CD14-positive monocyte (primary cell): ENCODE data around the gene RHOH. TPM values are rescaled to one million over a fixed set of nuclear protein-coding genes. Genes with fewer than 3 reads are reported as not detected.
A peak's percentile ranks its signal among the peaks of the same experiment; 100 is the strongest.
"Not testable (repeated sequence)": the region's sequence is repeated elsewhere in the genome, so short reads cannot be mapped to it uniquely, and the experiment has no call there.

Source experiments
- DNase-seq, 3 donors: peaks; one replicate each; pipeline ENCODE4 v3.0.0-alpha.2; 2011 to 2022
- H2AFZ ChIP-seq: 2 replicates; pipeline ENCODE4 v1.6.0; 2012; ENCODE audit warnings: mild to moderate bottlenecking, low read depth, low read length, inconsistent platforms; ENCODE audit not compliant: insufficient read depth, poor library complexity, severe bottlenecking
- H3K27ac ChIP-seq, 2 donors: 1 replicate in 1 of 2; 2 replicates in 1 of 2; pipeline ENCODE4 v1.5.1; 2012 to 2013; ENCODE audit warnings: low read length in 2 of 2, control low read depth in 1 of 2, inconsistent platforms in 1 of 2, low read depth in 1 of 2, mild to moderate bottlenecking in 1 of 2
- H3K27me3 ChIP-seq, 2 donors: one replicate each; pipeline versions ENCODE4 v1.6.0 to v1.6.1; 2011 to 2013; ENCODE audit warnings: low read length in 2 of 2; ENCODE audit not compliant: control insufficient read depth in 2 of 2, insufficient read depth in 2 of 2
- H3K36me3 ChIP-seq, 2 donors: replicated peaks in 1 of 2; 1 replicate in 1 of 2; 2 replicates in 1 of 2; pipeline versions ENCODE4 v1.5.1 to v1.6.1; 2012 to 2013; ENCODE audit warnings: low read length in 2 of 2, control low read depth in 1 of 2, inconsistent platforms in 1 of 2, mild to moderate bottlenecking in 1 of 2; ENCODE audit not compliant: insufficient read depth in 2 of 2, control insufficient read depth in 1 of 2
- H3K4me1 ChIP-seq, 2 donors: 1 replicate in 1 of 2; 2 replicates in 1 of 2; pipeline versions ENCODE4 v1.5.1 to v1.6.1; 2012 to 2013; ENCODE audit warnings: low read length in 2 of 2, control low read depth in 1 of 2, inconsistent platforms in 1 of 2, mild to moderate bottlenecking in 1 of 2, moderate library complexity in 1 of 2; ENCODE audit not compliant: insufficient read depth in 2 of 2, control insufficient read depth in 1 of 2
- H3K4me2 ChIP-seq: replicated peaks from 2 replicates; pipeline ENCODE3; 2012; ENCODE audit warnings: low read length, moderate library complexity, mild to moderate bottlenecking; ENCODE audit not compliant: poor library complexity, severe bottlenecking; ENCODE audit errors: extremely low read depth
- H3K4me3 ChIP-seq, 3 experiments: fragments of 200-600 bp in 1 of 3; sonication (generic) in 1 of 3; replicated peaks in 1 of 3; 1 replicate in 2 of 3; 2 replicates in 1 of 3; pipeline ENCODE4 v1.5.1; 2011 to 2013; ENCODE audit warnings: low read length in 3 of 3, mild to moderate bottlenecking in 3 of 3, control low read depth in 2 of 3, low read depth in 2 of 3, inconsistent platforms in 1 of 3, moderate library complexity in 1 of 3
- H3K79me2 ChIP-seq: 2 replicates; pipeline ENCODE4 v1.6.0; 2012; ENCODE audit warnings: mild to moderate bottlenecking, control low read depth, inconsistent platforms, low read length, moderate library complexity; ENCODE audit not compliant: insufficient read depth
- H3K9ac ChIP-seq: 2 replicates; pipeline ENCODE4 v1.6.0; 2017; ENCODE audit warnings: low read length, mild to moderate bottlenecking; ENCODE audit not compliant: insufficient read depth, poor library complexity, severe bottlenecking
- H3K9me3 ChIP-seq, 2 donors: replicated peaks in 1 of 2; 1 replicate in 1 of 2; 2 replicates in 1 of 2; pipeline versions ENCODE4 v1.5.1 to v1.6.1; 2012 to 2013; ENCODE audit warnings: low read length in 2 of 2, control low read depth in 1 of 2; ENCODE audit not compliant: control insufficient read depth in 1 of 2, insufficient read depth in 1 of 2
- H4K20me1 ChIP-seq: 2 replicates; pipeline ENCODE4 v1.6.0; 2012; ENCODE audit warnings: mild to moderate bottlenecking, low read length, control low read depth, moderate library complexity; ENCODE audit not compliant: insufficient read depth
- H3K27ac Mint-ChIP-seq, 7 donors: one replicate each; pipeline ENCODE4 v1.8.0; 2020; ENCODE audit warnings: mild to moderate bottlenecking in 7 of 7, mixed read lengths in 7 of 7, moderate library complexity in 6 of 7, inconsistent platforms in 2 of 7
- H3K27me3 Mint-ChIP-seq, 3 donors: one replicate each; pipeline ENCODE4 v1.8.0; 2021 to 2022; ENCODE audit warnings: low read depth in 3 of 3, mild to moderate bottlenecking in 3 of 3, mixed read lengths in 3 of 3, moderate library complexity in 3 of 3, inconsistent platforms in 1 of 3
- H3K36me3 Mint-ChIP-seq, 2 donors: one replicate each; pipeline ENCODE4 v1.8.0; 2020; ENCODE audit warnings: mixed read lengths in 2 of 2, inconsistent platforms in 1 of 2, mild to moderate bottlenecking in 1 of 2
- H3K4me1 Mint-ChIP-seq: one replicate; pipeline ENCODE4 v1.8.0; 2020; ENCODE audit warnings: mild to moderate bottlenecking, mixed read lengths
- H3K4me3 Mint-ChIP-seq, 2 donors: one replicate each; pipeline ENCODE4 v1.8.0; 2020; ENCODE audit warnings: mild to moderate bottlenecking in 2 of 2, mixed read lengths in 2 of 2, moderate library complexity in 1 of 2
- H3K9me3 Mint-ChIP-seq, 7 donors: one replicate each; pipeline ENCODE4 v1.8.0; 2020 to 2022; ENCODE audit warnings: mixed read lengths in 7 of 7, mild to moderate bottlenecking in 6 of 7, moderate library complexity in 6 of 7, inconsistent platforms in 2 of 7
- CTCF ChIP-seq: fragments of 200-600 bp; IDR thresholded peaks from one replicate; pipeline ENCODE4 v1.8.0; 2022; ENCODE audit warnings: antibody characterized with exemption, mild to moderate bottlenecking
- WGBS: methylation state at CpG from one replicate; pipeline ENCODE4 v1.1.5; 2013; ENCODE audit warnings: missing lambda C conversion rate; ENCODE audit not compliant: insufficient coverage; 5-methylcytosine and 5-hydroxymethylcytosine counted together
- intact Hi-C, 2 donors: fragments of 100-400 bp; cut with micrococcal nuclease; formaldehyde crosslinking; loops; one replicate each; pipeline versions ENCODE4 v1.15.0 to v1.15.1; 2023
- polyA plus RNA-seq, 3 donors: library from polyadenylated mRNA; depleted of rRNA in 1 of 3; unstranded in 2 of 3; stranded (reverse) in 1 of 3; fragments of 300-500 nt in 2 of 3; fragments of >200 nt in 1 of 3; fragmentation: Illumina TruSeq in 2 of 3; gene quantifications; 1 replicate in 2 of 3; 2 replicates in 1 of 3; pipeline ENCODE4 v1.2.3, GENCODE V29; 2012 to 2021

RHOH gene
- polyA plus RNA-seq, 3 donors = 0.16 to 1.4 (median 1.2) TPM

- peaks cover 14% of the 10 kb centered on the region for H3K4me1 Mint-ChIP-seq
- H3K4me3 Mint-ChIP-seq = no peak overlapping the region
- no peak overlapping the region for H3K4me3 ChIP-seq
- TF ChIP-seq CTCF = no peak
- no peak overlapping the region for H3K9ac ChIP-seq
- H3K27me3 Mint-ChIP-seq = peaks cover 0 to 3% (median 2%) of the 10 kb centered on the region in 3 donors
- intact Hi-C loops = no loop called here
- no peak overlapping the region for H3K4me2 ChIP-seq
- no peaks in the 10 kb centered on the region for H3K9me3 ChIP-seq
- peaks cover 3 to 6% of the 10 kb centered on the region in 2 donors for H3K4me1 ChIP-seq
- no peak for DNase-seq
- H3K27me3 ChIP-seq = no peaks in the 10 kb centered on the region
- H3K27ac Mint-ChIP-seq = no peak overlapping the region
- peaks cover 0 to 4% of the 10 kb centered on the region in 2 donors for H3K36me3 Mint-ChIP-seq
- no peak overlapping the region for H3K27ac ChIP-seq
- H2AFZ ChIP-seq = no peak overlapping the region
- H3K9me3 Mint-ChIP-seq = peaks cover 0 to 10% (median 0%) of the 10 kb centered on the region in 7 donors
- H3K36me3 ChIP-seq = no peaks in the 10 kb centered on the region
- no peaks in the 10 kb centered on the region for H3K79me2 ChIP-seq
- no peaks in the 10 kb centered on the region for H4K20me1 ChIP-seq
- WGBS = 100% methylated on average over 1 of the region's 3 CpGs
Measured at GRCh38 chr4:40281099-40281498, 84.3 kb downstream of the RHOH start.

DNA sequence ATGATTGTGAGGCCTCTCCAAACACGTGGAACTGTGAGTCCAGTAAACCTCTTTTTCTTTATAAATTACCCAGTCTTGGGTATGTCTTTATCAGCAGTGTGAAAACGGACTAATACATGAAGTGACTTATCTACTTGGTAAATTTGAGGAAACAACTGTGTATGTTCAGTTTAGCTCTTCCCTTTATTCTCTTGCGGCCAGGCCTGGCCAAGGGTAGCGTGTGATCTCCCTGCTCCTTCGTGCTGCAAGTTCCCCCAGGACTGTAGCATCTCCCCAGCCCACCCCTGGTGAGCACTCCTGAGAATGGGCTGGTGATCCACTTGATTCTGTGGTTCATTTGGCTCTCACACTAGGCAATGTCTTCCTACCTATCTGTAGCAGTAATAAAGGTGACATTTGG, 85.1 kb downstream of the RHOH start:
- Histone ChIP-seq H3K4me3 (no peak overlapping the region), H3K4me1 (no peaks in the 10 kb centered on the region), H4K20me1 (no peaks in the 10 kb centered on the region), H3K27me3 (no peaks in the 10 kb centered on the region), H3K4me2 (no peak overlapping the region), H2AFZ (no peak overlapping the region), H3K27ac (no peak overlapping the region), H3K79me2 (no peaks in the 10 kb centered on the region), H3K9me3 (no peaks in the 10 kb centered on the region), H3K9ac (no peak overlapping the region), H3K36me3 (no peaks in the 10 kb centered on the region)
- Mint-ChIP-seq H3K27ac (peak overlapping the region in 3 of 7 donors; percentile 11 to 58 (median 16)), H3K4me3 (no peak overlapping the region), H3K36me3 (peaks cover 0 to 4% of the 10 kb centered on the region in 2 donors), H3K27me3 (peaks cover 0 to 3% (median 2%) of the 10 kb centered on the region in 3 donors), H3K4me1 (peaks cover 10% of the 10 kb centered on the region), H3K9me3 (peaks cover 0 to 10% (median 2%) of the 10 kb centered on the region in 7 donors)
- no peak for TF ChIP-seq CTCF
- WGBS = no CpG with 5 or more reads among the region's 5 CpGs
- DNase-seq = peak in 1 of 3 donors; percentile 35
- intact Hi-C loops = no loop called here

DNA sequence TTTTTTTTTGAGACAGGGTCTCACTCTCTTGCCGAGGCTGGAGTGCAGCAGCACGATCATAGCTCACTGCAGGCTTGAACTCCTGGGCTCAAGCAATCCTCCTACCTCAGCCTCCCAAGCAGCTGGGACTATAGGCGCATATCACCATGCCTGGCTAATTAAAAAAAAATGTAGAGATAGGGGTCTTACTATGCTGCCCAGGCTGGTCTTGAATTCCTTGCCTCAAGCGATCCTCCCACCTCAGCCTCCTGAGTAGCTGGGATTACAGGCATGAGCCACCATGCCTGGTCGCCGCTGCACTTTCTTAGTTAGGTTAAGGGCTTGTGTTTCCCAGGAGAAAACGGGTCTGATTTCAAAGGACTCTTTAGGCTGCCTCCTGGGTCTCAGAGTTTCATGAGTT, 86.0 kb downstream of the RHOH start:
- 96% methylated on average over 4 of the region's 7 CpGs for WGBS
- intact Hi-C loops, H3K4me1 ChIP-seq, H3K27ac Mint-ChIP-seq, H3K27ac ChIP-seq, H3K36me3 ChIP-seq, H3K9ac ChIP-seq, DNase-seq, H4K20me1 ChIP-seq, H3K27me3 Mint-ChIP-seq, H3K4me3 Mint-ChIP-seq, H3K4me2 ChIP-seq, H3K79me2 ChIP-seq, H3K9me3 Mint-ChIP-seq, H3K27me3 ChIP-seq, H3K36me3 Mint-ChIP-seq, H2AFZ ChIP-seq, H3K4me3 ChIP-seq, H3K9me3 ChIP-seq: not testable (repeated sequence)
- H3K4me1 Mint-ChIP-seq = peaks cover 10% of the 10 kb centered on the region
